ENCODE measurements around the gene CMYA5.
"Not testable (repeated sequence)": the region's sequence is repeated elsewhere in the genome, so short reads cannot be mapped to it uniquely, and the experiment has no call there.

Gene CMYA5

GRCh38 chr5:79704553-79704952 lies 14.9 kb downstream of the CMYA5 start:
- FAIRE-seq, result no peak

DNA sequence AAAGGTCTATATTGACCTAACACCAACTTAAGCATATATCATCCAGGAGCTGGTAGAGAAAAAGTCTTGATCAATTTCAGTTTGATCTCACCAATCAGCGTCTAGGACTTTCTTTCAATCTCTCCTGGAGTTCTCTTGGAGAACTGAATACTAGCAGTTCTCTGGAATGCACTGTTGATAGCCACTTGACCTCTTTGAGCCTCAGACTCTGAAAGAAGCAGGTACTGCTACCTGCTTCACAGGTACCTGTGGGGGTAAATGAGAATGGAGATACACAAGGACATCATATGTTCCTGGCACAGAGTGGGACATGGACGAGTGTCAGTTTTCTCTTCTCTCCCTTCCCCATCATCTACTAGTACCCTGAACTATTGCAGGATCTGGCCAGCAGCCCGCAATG lies 16.0 kb downstream of the CMYA5 start:
- no peak for FAIRE-seq

DNA sequence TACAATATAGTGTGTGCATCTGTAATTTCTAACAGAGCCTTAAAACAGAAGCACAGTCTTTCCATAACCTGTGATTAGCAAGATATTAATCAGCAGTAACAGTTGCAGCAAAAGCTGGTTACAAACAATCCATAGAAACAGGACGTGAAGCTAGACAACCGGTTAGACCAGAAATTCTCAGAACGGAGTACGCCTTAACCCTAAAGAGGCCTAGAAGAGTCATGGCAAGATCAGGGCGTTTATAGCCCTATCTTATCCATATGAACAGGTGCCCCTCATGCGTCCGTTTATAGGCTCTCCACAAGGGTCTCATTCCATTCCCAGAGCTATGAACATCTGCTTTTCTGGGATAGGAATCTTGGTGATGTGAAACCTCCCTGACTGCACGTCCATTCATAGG lies 16.7 kb downstream of the CMYA5 start:
- FAIRE-seq, result not testable (repeated sequence)

DNA sequence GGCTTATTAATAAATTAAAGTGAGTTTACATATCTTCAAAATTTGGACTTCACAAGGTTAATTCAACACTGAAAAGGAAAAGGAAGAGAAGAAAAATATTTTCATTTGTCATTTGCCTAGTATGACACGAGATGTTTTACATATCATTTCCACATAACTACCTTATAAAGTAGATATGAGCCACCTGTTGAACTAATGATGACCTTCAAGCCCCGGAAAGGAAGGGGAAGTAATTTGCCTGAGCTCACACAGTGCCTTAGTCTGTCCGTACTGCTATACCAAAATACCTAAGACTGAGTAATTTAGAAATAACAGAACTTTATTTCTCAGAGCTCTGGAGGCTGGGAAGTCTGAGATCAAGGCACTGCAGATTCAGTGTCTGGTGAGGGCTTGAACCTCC lies 17.9 kb downstream of the CMYA5 start:
- no peak for FAIRE-seq

DNA sequence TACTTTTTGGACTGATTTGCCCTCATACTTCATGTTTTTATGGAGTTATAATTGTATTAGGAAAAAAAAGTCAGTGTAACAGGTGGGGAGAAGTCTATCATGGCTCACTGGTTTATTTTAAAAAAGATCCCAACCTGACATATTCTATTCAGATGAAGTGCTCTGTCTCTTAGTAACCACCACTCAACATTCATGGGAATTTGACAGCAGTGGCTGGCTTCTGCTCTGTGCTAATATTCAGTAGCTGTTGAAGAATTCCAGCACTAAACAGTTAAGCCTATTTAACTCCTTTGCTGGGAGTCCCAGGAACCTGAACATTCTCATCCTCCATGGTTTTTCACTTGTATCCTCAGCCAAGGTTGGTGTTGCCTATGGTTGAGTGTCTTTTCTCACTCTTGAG lies 23.1 kb downstream of the CMYA5 start:
- FAIRE-seq, result no peak

DNA sequence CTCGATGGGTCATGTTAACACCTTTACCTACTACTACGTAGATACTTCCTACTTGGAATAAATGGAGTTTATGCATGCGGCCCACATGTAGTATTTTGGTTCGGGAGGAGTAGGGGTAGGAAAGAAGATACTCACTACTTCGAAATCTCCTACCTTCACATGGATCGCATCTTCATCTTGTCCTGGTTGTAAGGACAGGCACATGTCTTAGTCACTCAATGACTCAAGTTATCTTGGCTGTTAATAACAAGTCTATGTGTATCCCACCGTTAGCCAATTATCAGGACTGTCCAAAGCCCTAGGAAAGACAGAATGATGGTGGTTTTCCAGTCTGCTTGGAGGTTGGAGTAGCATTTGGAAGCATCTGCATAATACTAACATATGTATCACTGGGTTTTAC lies 24.1 kb downstream of the CMYA5 start:
- FAIRE-seq, result no peak

DNA sequence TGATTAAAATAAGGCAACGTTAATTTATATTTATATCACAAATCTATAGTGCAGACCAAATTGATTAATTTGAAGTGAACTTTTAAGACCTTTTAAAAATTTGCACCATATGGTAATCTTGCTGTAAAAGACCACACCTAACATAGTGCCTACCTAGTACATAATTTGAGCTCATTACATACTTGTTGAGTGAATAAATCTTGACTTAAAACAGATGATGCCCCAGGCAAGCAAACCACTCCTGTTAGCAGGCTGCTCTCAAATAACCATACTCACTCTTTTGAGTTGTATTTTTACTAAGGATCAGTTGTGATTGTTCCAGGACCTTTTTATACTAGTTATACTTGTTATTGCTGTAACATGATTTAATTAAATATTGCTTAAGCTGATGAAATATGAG lies 27.2 kb downstream of the CMYA5 start:
- no peak for FAIRE-seq

GRCh38 chr5:79720096-79720495 lies 30.5 kb downstream of the CMYA5 start:
- FAIRE-seq, result no peak

DNA sequence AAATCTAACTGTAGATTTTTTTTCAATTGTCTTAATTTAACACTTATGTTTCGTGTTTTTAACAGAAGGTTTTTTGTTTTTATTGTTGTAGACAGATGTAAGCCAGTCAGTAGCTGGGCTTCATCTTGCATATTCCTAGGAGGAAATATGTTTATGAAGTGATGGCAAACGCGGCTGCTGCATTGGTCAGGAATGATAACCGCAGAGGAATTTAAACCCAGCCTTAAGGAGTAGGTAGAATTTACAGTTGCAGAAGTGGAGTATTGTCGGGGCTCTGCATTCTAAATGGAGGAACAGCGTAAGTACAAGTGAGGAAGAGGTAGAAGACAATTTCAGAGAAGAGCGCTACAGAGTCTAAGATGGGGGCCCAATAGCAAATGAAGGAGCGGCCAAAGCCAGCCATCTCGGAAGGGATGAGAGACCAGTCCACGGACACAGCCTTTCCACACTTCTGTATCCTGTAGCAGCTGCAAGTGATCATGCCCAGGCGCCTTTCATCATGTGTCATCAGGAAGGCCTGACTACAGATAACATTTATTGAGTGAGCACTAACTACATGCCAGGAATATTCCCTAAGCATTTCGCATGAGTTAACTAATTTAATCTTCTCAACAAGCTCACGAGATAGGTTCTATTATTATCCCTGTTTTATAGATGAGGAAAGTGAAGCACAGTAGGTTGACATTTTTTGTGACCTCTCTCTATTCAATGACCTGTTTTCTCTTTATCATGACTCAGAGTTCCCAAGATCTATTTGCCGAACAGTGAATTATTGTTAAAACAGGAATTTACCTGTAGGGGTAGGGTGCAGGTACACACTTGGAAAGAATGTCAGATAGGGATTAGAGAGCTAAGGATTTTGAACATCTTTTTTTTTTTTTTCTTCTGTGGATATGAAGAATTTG lies 38.1 kb downstream of the CMYA5 start:
- FAIRE-seq, result no peak

DNA sequence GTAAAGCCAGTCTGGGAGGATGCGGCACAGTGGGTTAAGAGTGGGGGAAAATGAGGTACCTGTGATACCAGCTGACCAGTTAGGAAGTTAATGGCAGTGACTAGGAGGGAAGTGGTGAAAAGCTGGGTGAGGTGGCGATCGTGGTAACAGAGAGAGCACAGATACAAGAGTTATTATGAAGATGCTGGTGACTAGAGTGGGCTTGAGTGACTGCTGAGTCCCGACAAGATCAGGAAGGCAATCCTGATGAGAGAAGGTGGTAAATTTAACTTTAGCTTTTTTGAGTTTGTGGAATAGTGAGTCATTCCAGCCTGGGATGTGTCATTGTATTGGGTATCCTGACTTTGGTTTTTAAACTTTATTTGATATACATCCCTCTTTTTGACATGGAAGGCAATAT lies 38.8 kb downstream of the CMYA5 start:
- no peak for FAIRE-seq

- FAIRE-seq, result no peak
Observed at GRCh38 chr5:79729679-79730078, 40.0 kb downstream of the CMYA5 start.

- FAIRE-seq, result no peak
Observed at GRCh38 chr5:79730564-79730963, 40.9 kb downstream of the CMYA5 start.

GRCh38 chr5:79731775-79732174 lies 42.1 kb downstream of the CMYA5 start:
- FAIRE-seq, result no peak

- FAIRE-seq, result no peak
Observed at GRCh38 chr5:79736528-79737514, 47.2 kb downstream of the CMYA5 start.

- FAIRE-seq, result no peak
Observed at GRCh38 chr5:79738349-79738748, 48.7 kb downstream of the CMYA5 start.

DNA sequence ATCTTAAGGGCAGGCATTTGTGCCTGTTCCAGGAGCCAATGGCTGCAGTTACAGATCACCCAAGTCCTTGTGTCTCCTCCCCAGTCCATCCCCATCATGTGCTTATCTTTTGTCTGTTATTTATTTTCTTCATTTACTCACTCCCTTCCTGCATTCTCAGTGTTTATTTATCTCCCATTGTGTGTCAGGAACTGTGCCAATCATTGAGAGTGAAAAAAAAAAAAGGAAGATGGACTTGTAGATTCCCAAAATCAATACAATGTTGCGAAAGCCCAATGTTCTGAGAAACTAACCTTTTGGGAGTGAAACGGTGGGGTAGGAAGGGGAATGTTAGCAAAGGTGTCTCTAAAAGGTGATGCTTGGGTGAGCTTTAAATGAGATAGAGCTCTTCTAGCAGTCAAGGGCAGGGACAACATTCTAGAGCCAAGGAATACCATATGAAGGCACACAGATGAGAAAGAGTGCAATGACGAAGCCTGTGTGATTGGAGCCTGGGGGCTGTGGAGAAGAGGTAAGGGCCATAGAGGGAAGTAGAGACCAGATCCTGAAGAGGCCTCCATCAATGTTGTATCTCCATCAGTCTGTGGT lies 53.0 kb downstream of the CMYA5 start:
- no peak for FAIRE-seq

- no peak for FAIRE-seq
Observed at GRCh38 chr5:79743846-79744605, 54.4 kb downstream of the CMYA5 start.

DNA sequence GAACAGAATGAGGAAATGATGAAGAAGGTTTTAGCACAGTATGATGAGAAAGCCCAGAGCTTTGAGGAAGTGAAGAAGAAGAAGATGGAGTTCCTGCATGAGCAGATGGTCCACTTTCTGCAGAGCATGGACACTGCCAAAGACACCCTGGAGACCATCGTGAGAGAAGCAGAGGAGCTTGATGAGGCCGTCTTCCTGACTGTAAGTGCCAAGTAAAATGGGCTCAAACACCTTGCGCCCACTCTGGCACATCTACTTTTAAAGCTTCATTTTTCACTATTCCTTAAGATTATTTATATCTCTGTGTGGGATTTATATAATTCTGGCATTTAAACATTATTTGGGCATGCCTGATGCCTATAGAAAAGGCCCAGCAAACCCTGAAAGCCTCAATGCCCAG lies 55.6 kb downstream of the CMYA5 start:
- FAIRE-seq, result no peak

GRCh38 chr5:79746642-79747569 lies 57.3 kb downstream of the CMYA5 start:
- no peak for FAIRE-seq

- FAIRE-seq, result no peak
Observed at GRCh38 chr5:79750611-79751510, 61.2 kb downstream of the CMYA5 start.
